SIG-M5 treated with dmso at 0.1 percent for 504 hours (cell line): ENCODE results near the gene MAPK8.
"Not testable (repeated sequence)": the region's sequence is repeated elsewhere in the genome, so short reads cannot be mapped to it uniquely, and the experiment has no call there.

Experiments
- DNase-seq: peaks from one replicate; lab custom pipeline; 2025; ENCODE audit not compliant: unreplicated experiment; lab: John Stamatoyannopoulos, UW

MAPK8 gene

GRCh38 chr10:48306265-48306869 is at the start of gene MAPK8:
TSS of gene MAPK8 (plus strand) at chr10:48306677. CDS start at chr10:48401661, 94,984 bp downstream.
- peak; percentile 78 for DNase-seq

GRCh38 chr10:48257407-48257961 is 49.0 kb upstream of the MAPK8 start:
- DNase-seq: no peak

- no peak for DNase-seq
Measured at GRCh38 chr10:48258105-48258504, 48.4 kb upstream of the MAPK8 start.

DNA sequence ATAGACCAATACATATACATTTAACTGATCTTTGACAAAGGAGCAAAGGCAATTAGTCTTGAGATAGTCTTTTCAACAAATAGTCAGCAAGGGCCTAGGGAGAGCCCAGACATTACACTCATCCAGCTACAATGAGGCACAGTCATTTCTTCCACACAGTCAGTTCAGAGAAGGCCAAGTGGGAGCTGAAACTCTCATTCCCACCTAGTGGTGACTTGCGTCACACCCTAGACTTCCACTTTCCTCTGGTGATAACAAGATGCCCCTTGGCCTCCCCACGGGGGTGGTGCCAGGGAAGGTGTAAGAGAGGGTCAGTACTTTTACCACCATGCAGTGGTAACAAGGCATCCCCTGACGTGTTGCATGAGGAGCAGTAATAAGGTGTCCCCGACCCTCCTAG is 39.9 kb upstream of the MAPK8 start:
- DNase-seq: no peak

DNA sequence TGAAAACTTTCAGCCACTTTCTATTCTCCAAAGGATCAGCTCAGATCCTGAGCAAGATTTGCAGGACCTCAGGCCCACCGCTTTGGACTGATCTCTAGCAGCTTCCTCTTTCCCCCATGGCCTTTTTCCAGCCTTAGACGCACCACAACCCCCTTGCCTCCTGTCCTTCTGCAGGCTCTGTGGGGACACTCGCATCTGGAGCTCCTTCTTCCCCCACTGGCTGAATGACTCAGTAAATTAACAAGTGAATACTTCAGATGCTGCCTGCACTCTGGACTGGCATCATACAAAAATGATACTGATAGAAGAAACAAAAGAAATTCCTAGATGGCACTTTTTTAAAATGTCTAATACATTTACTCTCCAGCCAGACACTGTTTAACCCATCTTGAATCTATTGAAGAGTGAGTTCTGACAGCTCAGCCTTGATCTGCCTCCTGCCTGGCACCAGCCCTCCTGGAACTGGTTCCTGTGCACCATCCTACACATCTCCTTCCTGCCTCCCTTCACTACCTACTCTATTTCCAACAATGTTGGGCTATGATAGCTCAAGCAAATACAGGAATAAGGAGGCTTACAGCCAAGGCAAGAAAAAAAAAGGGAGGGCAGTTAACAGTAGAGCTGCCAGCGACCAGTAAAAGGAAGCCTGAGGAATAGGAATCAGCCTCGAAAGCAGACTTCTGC is 35.3 kb upstream of the MAPK8 start:
- DNase-seq: no peak

DNA sequence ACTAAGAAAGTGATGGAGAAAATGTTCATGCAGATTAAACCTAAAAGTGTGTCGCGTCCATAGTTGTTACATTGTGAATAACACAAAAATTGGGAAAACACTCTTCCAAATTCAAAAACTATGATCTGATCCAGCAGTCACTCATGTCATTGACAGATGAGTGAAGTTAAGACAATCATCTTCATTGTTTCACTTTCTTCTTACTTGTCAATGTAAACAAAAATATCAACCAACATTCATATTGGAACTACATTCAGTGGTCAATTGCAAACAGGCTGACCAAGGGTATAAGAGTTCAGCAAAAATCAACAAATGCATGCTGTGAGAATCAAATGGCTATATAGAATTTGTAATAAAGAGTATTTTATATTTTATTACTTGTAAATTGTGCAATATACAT is 33.8 kb upstream of the MAPK8 start:
- no peak for DNase-seq

DNA sequence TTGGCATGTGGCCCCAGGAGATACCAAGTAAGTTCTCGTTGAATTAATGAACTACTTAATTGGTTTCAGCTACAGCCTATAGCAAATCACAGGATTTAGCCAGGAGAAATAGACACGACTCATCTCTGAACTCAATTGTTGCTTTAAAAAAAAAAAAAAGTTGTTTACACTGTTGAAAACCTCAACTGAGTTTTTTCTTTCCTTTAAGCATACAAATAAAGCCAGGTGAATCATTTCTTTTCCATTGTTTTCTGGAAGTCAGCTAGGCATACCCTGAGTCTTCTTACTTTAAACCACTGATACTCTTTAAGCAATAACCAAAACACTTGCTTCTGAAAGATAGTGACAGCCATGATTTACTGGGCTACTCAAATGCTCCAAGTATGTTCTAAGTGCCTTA is 32.7 kb upstream of the MAPK8 start:
- no peak for DNase-seq

- no peak for DNase-seq
Measured at GRCh38 chr10:48274636-48275035, 31.8 kb upstream of the MAPK8 start, which contains the start of gene FRMPD2. TSS of gene FRMPD2 (minus strand) at chr10:48274696. CDS start at chr10:48274567, 129 bp downstream.

DNA sequence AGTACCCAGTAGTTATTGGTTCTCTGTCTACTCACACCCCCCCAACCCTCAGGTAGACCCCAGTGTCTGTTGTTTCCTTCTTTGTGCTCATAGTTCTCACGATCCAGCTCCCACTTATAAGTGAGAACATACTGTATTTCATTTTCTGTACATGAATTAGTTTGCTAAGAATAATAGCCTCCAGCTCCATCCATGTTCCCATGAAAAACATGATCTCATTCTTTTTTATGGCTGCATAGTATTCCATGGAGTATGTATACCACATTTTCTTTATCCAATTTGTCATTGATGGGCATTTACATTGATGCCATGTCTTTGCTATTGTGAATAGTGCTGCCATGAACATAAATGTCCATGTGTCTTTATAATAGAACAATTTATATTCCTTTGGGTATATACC is 29.4 kb upstream of the MAPK8 start:
- no peak for DNase-seq

DNA sequence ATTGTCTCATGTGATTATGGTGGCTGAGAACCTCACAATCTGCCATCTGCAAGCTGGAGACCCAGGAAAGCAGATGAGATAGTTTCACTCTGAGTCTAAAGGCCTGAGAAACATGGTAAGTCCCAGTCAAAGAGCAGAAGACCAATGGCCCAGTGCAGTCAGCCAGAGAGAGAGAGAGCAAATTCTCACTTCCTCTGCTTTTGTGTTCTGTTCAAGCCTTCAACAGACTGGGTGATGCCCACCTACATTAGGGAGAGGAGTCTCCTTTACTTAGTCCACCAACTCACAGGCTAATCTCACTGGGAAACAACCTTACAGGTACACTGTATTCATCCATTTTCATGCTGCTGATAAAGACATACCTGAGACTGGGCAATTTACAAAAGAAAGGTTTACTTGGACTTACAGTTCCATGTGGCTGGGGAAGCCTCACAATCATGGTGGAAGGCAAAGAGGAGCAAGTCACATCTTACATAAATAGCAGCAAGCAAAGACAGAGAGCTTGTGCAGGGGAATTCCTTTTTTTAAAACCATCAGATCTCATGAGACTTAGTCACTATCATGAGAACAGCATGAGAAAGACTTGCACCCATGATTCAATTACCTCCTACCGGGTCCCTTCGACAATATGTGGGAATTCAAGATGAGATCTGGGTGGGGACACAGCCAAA is 27.3 kb upstream of the MAPK8 start:
- DNase-seq: no peak

GRCh38 chr10:48281697-48282096 is 24.8 kb upstream of the MAPK8 start:
- not testable (repeated sequence) for DNase-seq

- no peak for DNase-seq
Measured at GRCh38 chr10:48282829-48283228, 23.6 kb upstream of the MAPK8 start.

DNA sequence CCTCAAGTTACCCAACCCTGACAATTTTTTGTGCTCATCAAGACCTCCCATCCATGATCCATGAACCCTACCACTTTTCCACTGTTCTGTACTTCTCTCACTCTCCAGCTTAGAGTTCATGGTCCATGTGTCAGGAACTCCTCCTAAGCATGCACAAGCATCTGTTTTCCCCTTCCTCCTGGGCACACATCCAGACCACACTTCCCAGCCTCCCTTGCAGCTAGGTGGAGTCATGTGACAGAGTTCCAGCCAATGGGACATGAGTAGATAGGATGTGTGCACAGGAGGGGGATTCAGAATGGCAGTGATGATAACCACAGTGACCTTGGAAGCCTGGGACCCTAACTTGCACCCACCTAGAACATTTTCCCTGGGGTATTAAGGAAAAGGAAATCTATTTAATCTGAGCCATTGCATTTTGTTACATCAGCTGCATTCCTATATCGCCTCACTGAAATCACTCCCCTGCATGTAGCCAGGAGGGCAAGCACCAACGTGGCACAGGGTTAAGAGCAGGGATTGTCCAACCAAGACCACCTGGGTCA is 22.4 kb upstream of the MAPK8 start:
- no peak for DNase-seq

- no peak for DNase-seq
Measured at GRCh38 chr10:48284811-48285210, 21.7 kb upstream of the MAPK8 start.

DNA sequence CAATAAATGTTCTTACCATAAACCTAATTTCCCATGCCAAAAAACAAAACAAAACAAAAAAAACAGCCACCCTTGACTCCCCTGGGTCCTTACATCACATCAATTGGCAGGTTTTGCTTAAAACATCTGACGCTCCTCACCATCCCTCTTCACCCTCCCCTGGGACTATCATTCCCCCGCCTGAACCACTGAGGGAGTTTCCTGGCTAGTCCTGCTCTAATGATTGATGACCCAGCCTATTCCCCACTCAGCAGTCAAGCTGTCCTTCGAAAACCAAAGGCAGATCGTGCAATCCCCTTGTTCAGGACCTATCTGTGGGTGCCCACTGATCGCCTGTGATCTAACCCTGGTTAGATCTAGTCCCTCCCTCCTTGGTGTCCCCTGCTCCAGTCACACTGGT is 20.8 kb upstream of the MAPK8 start:
- DNase-seq: no peak

DNA sequence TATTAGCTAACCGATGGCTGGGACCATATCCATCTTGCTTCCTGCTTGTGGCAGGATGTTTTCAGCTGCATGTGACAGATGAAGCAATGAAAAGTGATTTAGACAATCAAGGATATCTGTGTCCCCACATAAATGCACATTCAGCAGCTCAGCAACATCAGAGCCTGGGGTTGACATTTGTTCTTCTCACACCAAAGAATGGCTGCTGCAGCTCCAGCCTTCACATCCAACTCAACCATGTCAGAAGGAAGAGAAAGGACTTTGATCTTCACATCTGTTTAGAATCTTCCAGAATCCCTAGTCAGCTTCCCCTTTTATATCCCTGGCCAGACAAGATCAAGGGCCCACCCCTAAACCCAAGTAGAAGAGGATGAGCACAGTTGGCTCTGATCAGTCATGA is 20.1 kb upstream of the MAPK8 start:
- no peak for DNase-seq

DNA sequence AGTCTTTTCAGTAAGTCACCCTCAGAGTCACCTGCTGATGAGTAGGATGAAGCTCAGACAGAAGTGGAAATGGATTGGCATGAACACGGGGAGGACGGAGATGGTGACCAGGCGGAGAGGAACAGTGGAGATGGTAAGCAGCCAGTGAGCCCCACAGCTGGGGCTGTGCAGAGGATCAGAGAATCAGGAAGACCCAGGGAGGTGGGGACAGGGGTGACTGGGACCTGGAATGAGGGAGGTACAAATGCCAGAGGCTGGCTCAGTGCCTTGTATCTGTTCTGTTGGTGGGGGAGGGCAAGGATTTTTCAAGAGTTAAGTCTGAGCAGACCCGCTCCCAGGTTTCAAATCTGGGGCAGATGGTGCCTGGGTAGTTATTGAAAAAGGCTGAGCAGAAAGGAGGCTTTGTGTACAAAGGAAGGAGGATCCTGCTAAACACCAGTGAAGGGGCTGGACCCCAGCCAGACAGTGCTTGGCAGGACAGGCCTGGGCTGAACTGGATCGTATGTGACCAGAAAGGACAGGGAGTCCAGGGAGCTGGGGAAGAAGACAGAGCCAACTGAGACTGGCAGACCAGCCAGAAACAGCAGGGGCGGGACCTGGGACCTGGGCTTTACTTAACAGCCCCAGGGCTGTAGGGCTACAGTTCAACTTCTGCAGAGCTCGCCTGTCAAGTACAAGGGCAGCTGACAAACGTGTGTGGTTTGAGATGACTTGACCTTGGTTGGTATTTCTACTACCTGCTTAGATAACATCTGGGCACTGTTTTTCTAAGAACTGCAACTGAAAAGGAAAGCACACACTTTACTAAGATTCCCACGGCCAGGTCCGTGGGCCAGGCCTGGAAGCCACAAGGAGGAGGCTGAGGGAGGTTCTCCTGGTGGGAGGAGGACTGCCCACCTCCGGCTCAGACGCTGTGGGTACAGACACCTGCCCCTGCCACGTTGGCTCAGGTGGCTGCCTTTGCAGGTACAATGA is 18.8 kb upstream of the MAPK8 start:
- peak; percentile 24 for DNase-seq

- no peak for DNase-seq
Measured at GRCh38 chr10:48288661-48289060, 17.8 kb upstream of the MAPK8 start.

DNA sequence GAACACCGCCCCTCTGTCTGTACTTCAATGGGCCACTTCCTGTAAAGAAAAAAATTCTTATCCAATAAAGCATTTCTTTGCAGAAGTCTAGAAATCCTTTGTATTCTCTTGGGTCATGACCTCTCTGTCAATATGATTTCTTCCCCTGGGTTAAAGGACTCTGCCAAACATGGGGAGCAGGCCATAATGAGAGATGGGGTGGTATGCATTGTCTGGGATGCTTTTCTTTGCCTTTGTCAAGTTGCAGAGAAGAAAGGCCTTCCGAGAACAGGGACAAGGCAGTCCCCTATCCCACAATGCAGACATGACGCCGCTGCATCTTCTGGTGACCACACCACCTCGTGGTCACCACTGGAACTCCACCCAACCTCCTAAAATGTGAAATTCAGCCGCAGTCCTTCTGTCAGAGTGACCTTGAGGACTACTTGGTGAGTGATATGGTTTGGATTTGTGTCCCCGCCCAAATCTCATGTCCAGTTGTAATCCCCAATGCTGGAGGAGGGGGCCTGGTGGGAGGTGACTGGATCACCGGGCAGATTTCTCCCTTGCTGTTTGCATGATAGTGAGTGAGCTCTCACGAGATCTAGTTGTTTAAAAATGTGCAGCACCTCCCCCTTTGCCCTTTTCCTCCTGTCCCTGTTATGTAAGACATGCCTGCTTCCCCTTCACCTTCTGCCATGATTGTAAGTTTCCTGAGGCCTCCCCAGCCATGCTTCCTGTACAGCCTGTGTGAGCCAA is 16.8 kb upstream of the MAPK8 start:
- peak; percentile 3 for DNase-seq

DNA sequence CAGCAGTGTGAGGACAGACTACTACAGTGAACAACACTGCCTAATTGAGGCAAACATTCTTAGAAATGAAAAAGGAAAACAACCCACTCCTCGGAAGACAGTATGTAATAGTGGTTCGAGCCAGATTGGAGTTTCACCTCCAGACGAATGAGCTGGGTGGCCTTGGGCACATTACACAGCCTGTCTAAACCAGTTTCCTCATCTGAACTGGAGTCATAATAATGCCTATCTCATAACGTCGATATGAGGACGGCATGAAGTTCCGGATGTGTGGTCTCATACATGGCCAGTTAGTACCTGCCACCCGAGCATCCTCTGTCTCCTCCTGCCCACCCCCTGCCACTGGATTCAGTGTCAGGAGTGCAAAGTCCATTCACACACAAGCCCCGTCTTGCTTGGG is 16.2 kb upstream of the MAPK8 start:
- no peak for DNase-seq
